Activated naive CD4-positive, alpha-beta T cell treated with anti-CD3 and anti-CD28 coated beads, Interleukin-2, amount 50 U/mL, for 24 hours (primary cell): ENCODE results near the gene HELB.
"Not testable (repeated sequence)": the region's sequence is repeated elsewhere in the genome, so short reads cannot be mapped to it uniquely, and the experiment has no call there.

Experiments used
- H3K27ac Mint-ChIP-seq: one replicate; pipeline ENCODE4 v1.8.0; 2021; ENCODE audit warnings: mild to moderate bottlenecking, mixed read lengths
- H3K27me3 Mint-ChIP-seq: one replicate; pipeline ENCODE4 v1.8.0; 2021; ENCODE audit warnings: mixed read lengths
- H3K36me3 Mint-ChIP-seq: one replicate; pipeline ENCODE4 v1.8.0; 2021; ENCODE audit warnings: mixed read lengths
- H3K4me1 Mint-ChIP-seq: one replicate; pipeline ENCODE4 v1.8.0; 2021; ENCODE audit warnings: mixed read lengths
- H3K4me3 Mint-ChIP-seq: one replicate; pipeline ENCODE4 v1.8.0; 2021; ENCODE audit warnings: mild to moderate bottlenecking, mixed read lengths
- H3K9me3 Mint-ChIP-seq: one replicate; pipeline ENCODE4 v1.8.0; 2021; ENCODE audit warnings: mixed read lengths

Gene HELB

GRCh38 chr12:66288121-66288520 is 14.2 kb upstream of the HELB start:
- no peaks in the 10 kb centered on the region for H3K9me3 Mint-ChIP-seq
- peak overlapping the region; percentile 70 for H3K4me3 Mint-ChIP-seq
- no peaks in the 10 kb centered on the region for H3K27me3 Mint-ChIP-seq
- peaks cover 90% of the 10 kb centered on the region for H3K4me1 Mint-ChIP-seq
- H3K36me3 Mint-ChIP-seq, result no peaks in the 10 kb centered on the region
- peak overlapping the region; percentile 68 for H3K27ac Mint-ChIP-seq

DNA sequence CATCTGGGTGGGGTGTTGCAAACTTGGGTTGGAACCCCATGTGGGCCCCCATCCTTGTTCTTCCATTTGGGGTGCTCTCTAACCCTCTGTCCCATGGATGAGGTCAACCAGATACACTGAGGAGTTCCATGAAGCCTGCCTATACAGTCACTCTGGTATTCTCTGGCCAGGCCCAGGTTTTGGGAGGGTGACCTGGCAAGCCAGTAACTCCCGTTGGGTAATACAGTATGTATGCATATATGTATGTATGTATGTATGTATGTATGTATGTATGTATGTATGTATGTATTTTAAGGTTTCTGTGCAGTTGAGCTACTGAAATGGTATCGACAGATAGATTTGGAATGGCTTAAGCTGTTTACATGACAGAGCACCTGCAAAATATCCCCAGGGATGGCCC is 12.8 kb upstream of the HELB start:
- Mint-ChIP-seq H3K9me3 (no peaks in the 10 kb centered on the region), H3K27me3 (no peaks in the 10 kb centered on the region), H3K36me3 (no peaks in the 10 kb centered on the region), H3K4me3 (no peak overlapping the region), H3K4me1 (peaks cover 79% of the 10 kb centered on the region), H3K27ac (peak overlapping the region; percentile 87)

GRCh38 chr12:66290716-66291200 is 11.5 kb upstream of the HELB start:
- Mint-ChIP-seq H3K36me3 (no peaks in the 10 kb centered on the region), H3K4me1 (peaks cover 74% of the 10 kb centered on the region), H3K4me3 (no peak overlapping the region), H3K27me3 (no peaks in the 10 kb centered on the region), H3K9me3 (no peaks in the 10 kb centered on the region), H3K27ac (peak overlapping the region; percentile 87)

GRCh38 chr12:66296176-66296683 is 6.1 kb upstream of the HELB start:
- no peak overlapping the region for H3K27ac Mint-ChIP-seq
- no peaks in the 10 kb centered on the region for H3K9me3 Mint-ChIP-seq
- H3K4me3 Mint-ChIP-seq, result no peak overlapping the region
- peaks cover 55% of the 10 kb centered on the region for H3K4me1 Mint-ChIP-seq
- no peaks in the 10 kb centered on the region for H3K36me3 Mint-ChIP-seq
- no peaks in the 10 kb centered on the region for H3K27me3 Mint-ChIP-seq

DNA sequence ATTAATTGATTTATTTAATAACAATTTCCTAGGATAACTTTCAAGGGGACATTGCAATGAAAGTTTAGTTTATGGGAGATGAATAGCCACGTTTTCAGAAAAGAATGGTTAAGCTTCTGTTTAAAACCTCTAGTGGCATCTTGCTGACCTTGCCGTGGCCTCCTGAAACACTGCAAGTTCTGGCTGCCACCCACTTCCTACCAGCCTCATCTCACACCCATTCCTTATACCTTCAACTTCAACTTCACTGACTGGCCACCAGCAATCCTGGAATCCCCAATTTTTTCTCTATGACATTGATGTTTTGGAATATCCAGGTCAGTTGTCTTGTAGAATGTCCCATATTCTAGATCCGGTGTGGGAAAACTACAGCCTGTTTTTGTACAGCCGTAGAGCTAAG is 5.2 kb upstream of the HELB start:
- Mint-ChIP-seq H3K9me3 (no peaks in the 10 kb centered on the region), H3K27ac (no peak overlapping the region), H3K27me3 (no peaks in the 10 kb centered on the region), H3K4me1 (peaks cover 53% of the 10 kb centered on the region), H3K36me3 (no peaks in the 10 kb centered on the region), H3K4me3 (no peak overlapping the region)

- peaks cover 47% of the 10 kb centered on the region for H3K4me1 Mint-ChIP-seq
- H3K27me3 Mint-ChIP-seq, result no peaks in the 10 kb centered on the region
- H3K36me3 Mint-ChIP-seq, result no peaks in the 10 kb centered on the region
- H3K4me3 Mint-ChIP-seq, result no peak overlapping the region
- H3K27ac Mint-ChIP-seq, result no peak overlapping the region
- no peaks in the 10 kb centered on the region for H3K9me3 Mint-ChIP-seq
These were observed 4.4 kb upstream of the HELB start for GRCh38 chr12:66297923-66298322.

DNA sequence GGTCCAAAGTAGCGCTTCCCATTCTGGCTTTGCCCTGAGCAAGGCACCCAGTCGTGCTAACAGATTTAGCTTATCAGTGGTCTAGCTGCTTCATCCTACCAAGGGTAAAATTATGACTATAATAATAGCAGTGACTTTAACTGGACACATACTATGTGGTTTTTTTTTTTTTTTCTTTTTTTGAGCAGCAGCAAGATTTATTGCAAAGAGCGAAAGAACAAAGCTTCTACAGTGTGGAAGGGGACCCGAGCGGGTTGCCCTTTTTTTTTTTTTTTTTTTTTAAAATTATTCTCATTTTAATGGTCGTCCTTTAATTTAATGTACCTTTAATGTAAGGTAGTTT is 505 bp downstream of the HELB start:
- peak overlapping the region; percentile 99 for H3K4me3 Mint-ChIP-seq
- no peaks in the 10 kb centered on the region for H3K9me3 Mint-ChIP-seq
- H3K4me1 Mint-ChIP-seq, result peaks cover 61% of the 10 kb centered on the region
- peaks cover 15% of the 10 kb centered on the region for H3K36me3 Mint-ChIP-seq
- H3K27me3 Mint-ChIP-seq, result no peaks in the 10 kb centered on the region
- peak overlapping the region; percentile 99 for H3K27ac Mint-ChIP-seq

DNA sequence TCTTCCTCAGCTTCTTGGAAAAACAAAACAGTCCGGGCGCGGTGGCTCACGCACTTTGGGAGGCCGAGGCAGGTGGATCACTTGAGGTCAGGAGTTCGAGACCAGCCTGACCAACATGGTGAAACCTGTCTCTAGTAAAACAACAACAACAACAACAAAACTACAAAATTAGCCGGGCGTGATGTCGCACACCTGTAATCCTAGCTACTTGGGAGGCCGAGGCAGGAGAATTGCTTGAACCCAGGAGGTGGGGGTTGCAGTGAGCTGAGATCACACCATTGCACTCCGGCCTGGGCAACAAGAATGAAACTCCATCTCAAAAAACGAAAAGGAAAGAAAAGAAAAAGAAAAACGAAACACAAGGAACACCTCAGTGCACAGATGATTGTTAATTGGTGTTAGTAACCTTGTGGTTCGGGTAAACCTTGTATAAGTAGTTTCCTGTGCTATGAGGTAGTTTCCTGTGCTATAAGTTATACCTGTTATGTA is 1.1 kb downstream of the HELB start:
- peaks cover 18% of the 10 kb centered on the region for H3K36me3 Mint-ChIP-seq

GRCh38 chr12:66304296-66304900 is 2.1 kb downstream of the HELB start:
- peak overlapping the region; percentile 99 for H3K4me3 Mint-ChIP-seq
- peaks cover 75% of the 10 kb centered on the region for H3K4me1 Mint-ChIP-seq
- peak overlapping the region; percentile 93 for H3K27ac Mint-ChIP-seq
- no peaks in the 10 kb centered on the region for H3K9me3 Mint-ChIP-seq
- no peaks in the 10 kb centered on the region for H3K27me3 Mint-ChIP-seq
- H3K36me3 Mint-ChIP-seq, result peaks cover 22% of the 10 kb centered on the region

More for the DNA sequence above, 1.1 kb downstream of the HELB start:
- not testable (repeated sequence) for H3K27me3 Mint-ChIP-seq, H3K9me3 Mint-ChIP-seq
- H3K4me1 Mint-ChIP-seq, result peaks cover 67% of the 10 kb centered on the region
- peak overlapping the region; percentile 93 for H3K27ac Mint-ChIP-seq
- H3K4me3 Mint-ChIP-seq, result peak overlapping the region; percentile 99

GRCh38 chr12:66309606-66310005 is 7.3 kb downstream of the HELB start:
- H3K4me3 Mint-ChIP-seq, result peak overlapping the region; percentile 47
- no peaks in the 10 kb centered on the region for H3K27me3 Mint-ChIP-seq
- peaks cover 6% of the 10 kb centered on the region for H3K9me3 Mint-ChIP-seq
- H3K4me1 Mint-ChIP-seq, result peaks cover 96% of the 10 kb centered on the region
- H3K27ac Mint-ChIP-seq, result peak overlapping the region; percentile 82
- H3K36me3 Mint-ChIP-seq, result peaks cover 42% of the 10 kb centered on the region

- peak overlapping the region; percentile 8 for H3K27ac Mint-ChIP-seq
- peaks cover 91% of the 10 kb centered on the region for H3K4me1 Mint-ChIP-seq
- H3K36me3 Mint-ChIP-seq, result peaks cover 32% of the 10 kb centered on the region
- H3K27me3 Mint-ChIP-seq, result no peaks in the 10 kb centered on the region
- H3K9me3 Mint-ChIP-seq, result peaks cover 6% of the 10 kb centered on the region
- peak overlapping the region; percentile 76 for H3K4me3 Mint-ChIP-seq
These were observed 9.9 kb downstream of the HELB start for GRCh38 chr12:66312189-66312588.

GRCh38 chr12:66314278-66314677 is 12.0 kb downstream of the HELB start:
- H3K9me3 Mint-ChIP-seq, result peaks cover 6% of the 10 kb centered on the region
- H3K36me3 Mint-ChIP-seq, result peaks cover 26% of the 10 kb centered on the region
- no peaks in the 10 kb centered on the region for H3K27me3 Mint-ChIP-seq
- peak overlapping the region; percentile 49 for H3K4me3 Mint-ChIP-seq
- H3K4me1 Mint-ChIP-seq, result peaks cover 92% of the 10 kb centered on the region
- H3K27ac Mint-ChIP-seq, result no peak overlapping the region

DNA sequence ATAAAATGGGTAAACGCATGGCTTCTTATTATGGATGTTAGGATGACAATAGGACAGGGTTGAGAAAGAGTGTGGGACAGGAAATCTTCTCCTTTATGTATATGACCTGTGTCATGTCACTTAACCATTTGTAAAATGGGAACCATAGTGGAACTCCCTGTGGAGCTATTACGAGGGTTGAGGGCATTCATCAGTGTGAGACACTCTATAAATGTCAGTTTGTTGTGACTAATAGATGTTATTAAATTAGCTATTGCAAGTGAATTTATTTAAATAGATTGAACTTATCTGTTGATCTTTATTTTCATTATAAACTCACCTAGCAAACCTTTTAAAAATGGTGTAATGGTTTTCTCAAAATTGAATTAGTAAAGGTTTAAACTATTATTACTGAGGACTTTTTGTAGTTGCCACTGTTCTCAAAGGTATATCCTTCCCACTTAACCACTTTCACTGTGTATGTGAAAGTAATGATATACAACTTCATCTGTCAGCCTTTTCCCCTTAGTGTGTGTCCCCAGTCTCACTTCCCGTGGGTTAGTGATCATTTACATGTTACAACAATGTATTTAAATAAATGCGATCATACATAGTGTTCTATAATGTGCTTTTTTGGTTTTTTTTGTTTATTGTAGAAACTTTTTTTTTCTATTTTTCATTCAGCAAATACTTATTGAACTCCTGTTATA is 17.1 kb downstream of the HELB start:
- peak overlapping the region; percentile 55 for H3K27ac Mint-ChIP-seq
- H3K36me3 Mint-ChIP-seq, result peaks cover 16% of the 10 kb centered on the region
- no peaks in the 10 kb centered on the region for H3K9me3 Mint-ChIP-seq
- H3K27me3 Mint-ChIP-seq, result no peaks in the 10 kb centered on the region
- H3K4me3 Mint-ChIP-seq, result no peak overlapping the region
- H3K4me1 Mint-ChIP-seq, result peaks cover 82% of the 10 kb centered on the region

GRCh38 chr12:66320996-66321395 is 18.7 kb downstream of the HELB start:
- Mint-ChIP-seq H3K27ac (peak overlapping the region; percentile 48), H3K9me3 (no peaks in the 10 kb centered on the region)

DNA sequence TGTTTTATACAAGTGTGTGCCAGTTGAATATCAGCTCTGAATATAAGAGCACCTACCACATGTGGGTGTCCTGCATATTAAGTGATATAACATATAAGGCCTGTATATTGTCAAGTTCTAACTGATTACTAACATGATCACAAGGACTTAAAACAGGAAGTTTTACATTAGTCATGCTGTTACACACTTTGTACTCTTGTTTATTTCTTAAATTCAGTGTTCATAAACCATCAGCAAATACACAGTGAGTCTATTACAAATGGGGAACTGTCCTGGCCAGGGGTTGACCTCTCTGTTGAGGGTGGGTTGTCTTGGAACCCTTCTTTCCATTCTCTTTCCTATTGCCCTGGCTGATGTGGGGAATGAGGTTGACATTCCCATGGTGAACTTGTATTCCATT is 19.1 kb downstream of the HELB start:
- Mint-ChIP-seq H3K4me1 (peaks cover 77% of the 10 kb centered on the region), H3K27me3 (no peaks in the 10 kb centered on the region), H3K36me3 (peaks cover 23% of the 10 kb centered on the region), H3K27ac (peak overlapping the region; percentile 59), H3K9me3 (no peaks in the 10 kb centered on the region), H3K4me3 (no peak overlapping the region)

More at GRCh38 chr12:66320996-66321395, 18.7 kb downstream of the HELB start:
- Mint-ChIP-seq H3K36me3 (peaks cover 22% of the 10 kb centered on the region), H3K4me3 (no peak overlapping the region), H3K4me1 (peaks cover 80% of the 10 kb centered on the region), H3K27me3 (no peaks in the 10 kb centered on the region)

DNA sequence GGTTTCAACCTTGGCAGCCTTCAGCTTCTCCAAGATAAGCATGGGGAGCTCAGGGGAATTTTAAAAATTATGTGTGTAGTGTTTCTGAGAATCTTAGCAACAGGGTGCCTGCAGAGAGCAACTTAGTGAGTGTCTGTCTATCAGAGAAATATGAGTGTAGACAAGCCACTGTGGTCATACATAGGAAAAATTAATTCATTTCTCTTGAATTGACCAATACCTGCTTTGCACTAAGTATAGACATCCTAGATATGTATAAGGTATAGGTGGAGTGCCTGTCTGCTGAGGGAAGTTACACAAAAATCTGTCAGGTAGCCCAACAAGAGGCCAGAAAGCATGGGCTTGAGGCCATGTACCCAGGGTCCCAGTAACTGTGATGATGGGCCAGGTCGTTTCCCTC is 20.7 kb downstream of the HELB start:
- H3K27me3 Mint-ChIP-seq, result no peaks in the 10 kb centered on the region
- H3K36me3 Mint-ChIP-seq, result peaks cover 31% of the 10 kb centered on the region
- H3K4me1 Mint-ChIP-seq, result peaks cover 76% of the 10 kb centered on the region
- H3K4me3 Mint-ChIP-seq, result no peak overlapping the region
- no peaks in the 10 kb centered on the region for H3K9me3 Mint-ChIP-seq
- H3K27ac Mint-ChIP-seq, result peak overlapping the region; percentile 38
